Dendritic cell treated with granulocyte-macrophage colony-stimulating factor and Interleukin-4, amounts not matched to agents 40 ng/mL and 50 ng/mL, for 4 days (primary cell): ENCODE measurements around the gene RAB40C.
A peak's percentile ranks its signal among the peaks of the same experiment; 100 is the strongest.

ENCODE experiments used
- H3K27ac Mint-ChIP-seq: one replicate; pipeline ENCODE4 v1.8.0; 2022; ENCODE audit warnings: mild to moderate bottlenecking, mixed read lengths
- H3K27me3 Mint-ChIP-seq: one replicate; pipeline ENCODE4 v1.8.0; 2022; ENCODE audit warnings: mild to moderate bottlenecking, mixed read lengths
- H3K36me3 Mint-ChIP-seq: one replicate; pipeline ENCODE4 v1.8.0; 2022; ENCODE audit warnings: low read depth, mixed read lengths
- H3K4me1 Mint-ChIP-seq: one replicate; pipeline ENCODE4 v1.8.0; 2022; ENCODE audit warnings: low read depth, mixed read lengths
- H3K4me3 Mint-ChIP-seq: one replicate; pipeline ENCODE4 v1.8.0; 2022; ENCODE audit warnings: mild to moderate bottlenecking, moderate library complexity, mixed read lengths
- H3K9me3 Mint-ChIP-seq: one replicate; pipeline ENCODE4 v1.8.0; 2022; ENCODE audit warnings: mixed read lengths
- intact Hi-C: fragments of 100-400 bp; cut with micrococcal nuclease; formaldehyde crosslinking; loops from one replicate; pipeline ENCODE4 v1.15.0; 2022

The RAB40C gene

DNA sequence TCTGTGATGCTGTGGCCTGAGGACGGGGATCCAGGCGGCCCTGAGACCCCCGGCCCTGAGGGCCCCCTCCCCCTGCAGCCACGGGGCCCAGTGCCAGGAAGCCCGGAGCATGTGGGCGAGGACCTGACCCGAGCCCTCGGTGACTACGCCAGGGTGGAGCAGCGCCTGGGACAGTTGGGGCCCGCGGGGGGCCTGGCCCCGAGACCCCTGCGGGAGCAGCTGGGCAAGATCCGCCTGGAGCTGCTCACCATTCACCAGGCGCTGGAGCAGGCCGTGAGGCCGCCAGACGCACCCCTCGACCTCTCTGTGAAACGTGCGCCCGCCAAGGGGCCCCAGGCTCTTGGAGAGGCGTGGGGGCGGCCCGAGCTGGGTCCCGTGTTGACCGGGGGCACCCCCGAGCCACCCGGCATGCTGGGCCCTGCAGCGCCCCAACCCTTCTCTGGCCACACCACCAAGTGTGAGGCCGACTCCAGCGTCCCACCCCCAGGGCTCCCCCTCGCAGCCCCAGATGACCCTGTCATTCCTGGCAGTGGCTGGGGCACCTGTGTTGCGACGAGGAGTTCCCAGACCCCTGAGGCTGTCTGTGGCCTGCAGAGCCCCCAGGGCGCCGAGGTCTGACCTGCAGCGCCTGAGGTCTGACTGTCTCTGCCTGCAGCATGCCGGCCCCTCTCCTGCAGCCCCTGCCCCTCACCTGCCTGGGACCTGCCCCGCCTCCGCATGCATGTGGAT is 25.0 kb upstream of the RAB40C start:
- no peaks in the 10 kb centered on the region for H3K36me3 Mint-ChIP-seq
- no peak overlapping the region for H3K27ac Mint-ChIP-seq
- no peak overlapping the region for H3K4me3 Mint-ChIP-seq
- peaks cover 19% of the 10 kb centered on the region for H3K27me3 Mint-ChIP-seq
- peaks cover 25% of the 10 kb centered on the region for H3K4me1 Mint-ChIP-seq
- H3K9me3 Mint-ChIP-seq, result no peaks in the 10 kb centered on the region
- intact Hi-C loops, result no loop called here

- Mint-ChIP-seq H3K27me3 (peaks cover 19% of the 10 kb centered on the region), H3K4me1 (peaks cover 28% of the 10 kb centered on the region), H3K9me3 (no peaks in the 10 kb centered on the region), H3K4me3 (no peak overlapping the region), H3K27ac (no peak overlapping the region), H3K36me3 (no peaks in the 10 kb centered on the region)
- intact Hi-C loops, result no loop called here
Measured at GRCh38 chr16:565419-566330, 24.2 kb upstream of the RAB40C start.

DNA sequence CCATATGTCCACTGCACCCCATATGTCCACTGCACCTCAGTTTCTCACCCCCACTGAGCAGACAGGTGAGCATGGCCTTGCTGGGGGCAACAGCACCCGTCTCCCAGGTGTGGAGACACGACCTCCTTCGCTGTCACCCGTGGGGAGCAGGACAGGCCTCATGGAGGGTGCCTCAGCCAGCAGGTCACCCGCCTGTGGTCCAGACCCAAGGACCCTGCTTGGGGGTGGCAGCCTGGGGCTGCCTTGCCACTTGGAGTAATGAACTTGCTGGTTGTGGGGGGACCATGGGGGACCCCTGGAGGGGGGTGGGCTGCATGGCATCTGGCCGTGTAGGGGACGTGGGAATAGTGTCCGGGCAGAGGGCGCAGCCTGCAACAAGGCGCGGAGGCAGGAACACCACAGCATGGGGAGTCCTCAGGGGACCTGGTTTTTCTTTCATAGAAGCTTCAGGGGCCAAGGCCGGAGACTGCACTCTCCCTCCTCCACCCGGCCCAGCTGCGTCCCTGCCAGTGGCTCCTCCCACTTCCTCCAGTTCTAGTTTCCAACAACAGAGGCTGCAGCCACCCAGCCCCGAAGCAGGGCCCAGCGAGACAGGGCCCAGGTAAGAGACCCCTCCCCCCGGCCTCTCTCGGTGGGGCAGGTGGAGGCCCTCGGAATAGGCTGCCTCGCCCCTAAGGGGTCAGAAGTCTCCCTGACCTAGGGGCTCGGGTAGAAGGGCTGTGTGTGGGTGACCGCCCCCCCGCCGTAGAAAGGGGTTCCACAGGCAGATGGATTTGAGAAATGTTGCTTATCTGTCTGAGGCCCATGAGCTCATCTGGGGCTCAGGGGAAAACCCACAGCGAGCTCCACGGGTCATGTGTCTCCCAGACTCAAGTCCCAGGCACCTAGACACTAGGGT is 23.1 kb upstream of the RAB40C start, which contains the start of gene NHLRC4:
TSS of gene NHLRC4 (plus strand) at position 531 of the 898 bp plus-strand sequence. CDS start 1,043 bp downstream, outside the sequence.
- no peaks in the 10 kb centered on the region for H3K9me3 Mint-ChIP-seq

GRCh38 chr16:567373-568256 is 22.3 kb upstream of the RAB40C start:
- no peaks in the 10 kb centered on the region for H3K9me3 Mint-ChIP-seq
- peaks cover 3% of the 10 kb centered on the region for H3K27me3 Mint-ChIP-seq
- peaks cover 43% of the 10 kb centered on the region for H3K4me1 Mint-ChIP-seq
- no peak overlapping the region for H3K4me3 Mint-ChIP-seq
- intact Hi-C loops, result no loop called here
- H3K36me3 Mint-ChIP-seq, result peaks cover 9% of the 10 kb centered on the region
- H3K27ac Mint-ChIP-seq, result peak overlapping the region; percentile 76

More for the DNA sequence above, 23.1 kb upstream of the RAB40C start, which contains the start of gene NHLRC4:
- peaks cover 11% of the 10 kb centered on the region for H3K27me3 Mint-ChIP-seq
- intact Hi-C loops, result no loop called here
- H3K27ac Mint-ChIP-seq, result peak within 1 kb of the TSS; percentile 76
- peaks cover 38% of the 10 kb centered on the region for H3K4me1 Mint-ChIP-seq
- peak within 1 kb of the TSS; percentile 67 for H3K4me3 Mint-ChIP-seq
- H3K36me3 Mint-ChIP-seq, result peaks cover 2% of the 10 kb centered on the region

- H3K9me3 Mint-ChIP-seq, result no peaks in the 10 kb centered on the region
- intact Hi-C loops, result no loop called here
- H3K27me3 Mint-ChIP-seq, result no peaks in the 10 kb centered on the region
- peaks cover 43% of the 10 kb centered on the region for H3K4me1 Mint-ChIP-seq
- H3K27ac Mint-ChIP-seq, result peak overlapping the region; percentile 91
- peak overlapping the region; percentile 83 for H3K4me3 Mint-ChIP-seq
- peaks cover 12% of the 10 kb centered on the region for H3K36me3 Mint-ChIP-seq
Measured at GRCh38 chr16:568401-569258, 21.2 kb upstream of the RAB40C start.

DNA sequence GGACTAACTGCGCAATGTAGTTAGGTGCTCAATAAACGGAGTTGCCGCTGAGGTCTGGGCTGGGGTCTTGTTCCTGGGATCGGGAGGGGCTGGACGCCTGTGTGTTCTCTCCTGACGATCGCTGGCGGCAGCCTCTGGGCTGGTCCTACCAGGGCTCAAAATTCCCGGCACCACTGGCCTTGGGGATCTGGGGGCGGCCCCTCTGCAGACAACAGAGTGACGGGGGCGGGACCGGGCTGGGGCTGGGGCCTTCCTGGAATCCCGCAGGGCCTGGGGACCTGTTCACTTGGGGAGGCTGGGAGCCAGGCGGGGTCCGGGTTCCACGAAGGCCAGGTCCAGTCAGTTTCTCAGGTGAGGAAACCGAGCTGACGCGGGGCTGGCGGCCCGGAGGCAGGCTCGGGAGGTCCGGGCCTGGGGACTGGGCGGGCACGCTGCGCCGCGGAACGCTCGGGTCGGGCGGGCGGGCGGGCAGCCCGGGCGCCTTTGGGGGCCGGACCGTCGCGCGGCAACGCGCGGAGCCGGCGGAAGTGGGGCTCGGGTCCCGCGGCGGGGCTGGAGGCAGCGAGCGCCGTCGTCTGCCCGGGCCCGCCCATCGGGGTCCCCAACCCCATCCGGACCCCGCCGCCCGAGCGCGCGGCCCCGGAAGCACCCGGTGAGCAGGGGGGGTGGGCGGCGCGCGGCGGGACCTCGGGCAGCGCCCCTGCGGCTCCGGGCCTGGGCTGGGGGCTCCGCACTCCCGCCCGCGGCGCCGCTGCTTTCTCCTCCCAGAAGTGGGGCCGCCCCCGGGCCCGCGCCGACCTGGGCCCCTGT is 20.2 kb upstream of the RAB40C start, which contains the start of gene PIGQ:
TSS of gene PIGQ (plus strand) at position 524 of the 810 bp plus-strand sequence. CDS start 4,107 bp downstream, outside the sequence.
- no peaks in the 10 kb centered on the region for H3K27me3 Mint-ChIP-seq
- H3K36me3 Mint-ChIP-seq, result peaks cover 22% of the 10 kb centered on the region
- H3K4me3 Mint-ChIP-seq, result peak within 1 kb of the TSS; percentile 83
- H3K4me1 Mint-ChIP-seq, result peaks cover 43% of the 10 kb centered on the region
- intact Hi-C loops, result no loop called here
- H3K27ac Mint-ChIP-seq, result peak within 1 kb of the TSS; percentile 91
- no peaks in the 10 kb centered on the region for H3K9me3 Mint-ChIP-seq

GRCh38 chr16:572865-573650 is 16.8 kb upstream of the RAB40C start:
- H3K9me3 Mint-ChIP-seq, result no peaks in the 10 kb centered on the region
- H3K4me1 Mint-ChIP-seq, result peaks cover 31% of the 10 kb centered on the region
- intact Hi-C loops, result no loop called here
- H3K27ac Mint-ChIP-seq, result no peak overlapping the region
- H3K27me3 Mint-ChIP-seq, result no peaks in the 10 kb centered on the region
- H3K36me3 Mint-ChIP-seq, result peaks cover 44% of the 10 kb centered on the region
- H3K4me3 Mint-ChIP-seq, result no peak overlapping the region

DNA sequence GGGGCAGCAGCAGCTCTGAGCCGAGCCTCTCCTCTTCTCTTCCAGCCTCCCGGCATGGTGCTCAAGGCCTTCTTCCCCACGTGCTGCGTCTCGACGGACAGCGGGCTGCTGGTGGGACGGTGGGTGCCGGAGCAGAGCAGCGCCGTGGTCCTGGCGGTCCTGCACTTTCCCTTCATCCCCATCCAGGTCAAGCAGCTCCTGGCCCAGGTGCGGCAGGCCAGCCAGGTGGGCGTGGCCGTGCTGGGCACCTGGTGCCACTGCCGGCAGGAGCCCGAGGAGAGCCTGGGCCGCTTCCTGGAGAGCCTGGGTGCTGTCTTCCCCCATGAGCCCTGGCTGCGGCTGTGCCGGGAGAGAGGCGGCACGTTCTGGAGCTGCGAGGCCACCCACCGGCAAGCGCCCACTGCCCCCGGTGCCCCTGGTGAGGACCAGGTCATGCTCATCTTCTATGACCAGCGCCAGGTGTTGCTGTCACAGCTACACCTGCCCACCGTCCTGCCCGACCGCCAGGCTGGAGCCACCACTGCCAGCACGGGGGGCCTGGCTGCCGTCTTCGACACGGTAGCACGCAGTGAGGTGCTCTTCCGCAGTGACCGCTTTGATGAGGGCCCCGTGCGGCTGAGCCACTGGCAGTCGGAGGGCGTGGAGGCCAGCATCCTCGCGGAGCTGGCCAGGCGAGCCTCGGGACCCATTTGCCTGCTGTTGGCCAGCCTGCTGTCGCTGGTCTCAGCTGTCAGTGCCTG is 15.7 kb upstream of the RAB40C start:
- no peak overlapping the region for H3K4me3 Mint-ChIP-seq

DNA sequence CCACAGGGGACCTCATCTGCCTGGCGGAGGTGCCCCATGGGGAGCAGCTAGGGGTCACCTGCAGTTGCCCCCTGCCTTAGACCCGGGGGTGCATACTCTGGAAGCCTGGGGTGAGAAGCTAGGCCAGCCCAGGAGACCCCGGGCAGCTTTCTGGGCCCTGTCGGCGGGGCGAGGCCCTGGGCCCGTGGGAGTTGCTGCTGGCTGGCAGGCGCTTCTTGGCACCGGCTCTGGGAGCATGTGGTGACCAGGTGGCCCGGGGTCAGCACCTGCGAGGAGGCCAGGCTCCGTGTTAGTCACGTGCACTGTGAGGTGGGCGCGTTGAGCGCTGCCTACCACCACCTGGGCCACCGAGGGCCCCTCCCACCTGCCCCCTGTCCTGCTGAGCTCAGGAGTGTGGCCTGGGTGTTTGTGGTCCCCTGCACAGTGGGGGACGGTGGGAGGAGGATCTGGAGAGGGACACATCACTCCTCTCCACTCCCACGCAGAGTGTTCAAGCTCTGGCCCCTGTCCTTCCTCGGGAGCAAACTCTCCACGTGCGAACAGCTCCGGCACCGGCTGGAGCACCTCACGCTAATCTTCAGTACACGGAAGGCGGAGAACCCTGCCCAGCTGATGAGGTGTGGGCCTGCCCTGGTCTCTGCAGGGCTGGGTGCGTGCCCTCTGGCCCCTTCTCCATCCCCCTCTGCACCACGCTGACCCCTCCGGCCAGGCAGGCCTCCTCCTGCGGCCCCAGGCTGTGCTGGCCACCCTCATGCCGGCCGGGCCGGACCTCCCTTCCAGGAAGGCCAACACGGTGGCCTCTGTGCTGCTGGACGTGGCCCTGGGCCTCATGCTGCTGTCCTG is 14.3 kb upstream of the RAB40C start:
- no peak overlapping the region for H3K27ac Mint-ChIP-seq
- H3K4me1 Mint-ChIP-seq, result peaks cover 17% of the 10 kb centered on the region
- no peaks in the 10 kb centered on the region for H3K9me3 Mint-ChIP-seq
- no peak overlapping the region for H3K4me3 Mint-ChIP-seq
- peaks cover 51% of the 10 kb centered on the region for H3K36me3 Mint-ChIP-seq
- intact Hi-C loops, result no loop called here
- H3K27me3 Mint-ChIP-seq, result no peaks in the 10 kb centered on the region

More for the DNA sequence above, 15.7 kb upstream of the RAB40C start:
- intact Hi-C loops, result no loop called here
- Mint-ChIP-seq H3K4me1 (peaks cover 23% of the 10 kb centered on the region), H3K36me3 (peaks cover 44% of the 10 kb centered on the region), H3K27ac (no peak overlapping the region), H3K27me3 (no peaks in the 10 kb centered on the region), H3K9me3 (no peaks in the 10 kb centered on the region)
